Activated CD4-positive, alpha-beta T cell treated with anti-CD3 and anti-CD28 coated beads for 36 hours (primary cell): ENCODE data around the gene SLC39A11. TPM values are rescaled to one million over a fixed set of nuclear protein-coding genes. Genes with fewer than 3 reads are reported as not detected.

Source experiments
- ATAC-seq: fragments of 200-7000 bp; cut with Tn5 transposase; one replicate; pipeline ENCODE4 v1.10.0; 2021; ENCODE audit warnings: mild to moderate bottlenecking, moderate library complexity
- CTCF ChIA-PET: fragments of 350-600 bp; sonication (Branson Sonifier 250); formaldehyde crosslinking; loops from one replicate; lab custom pipeline; 2021; ENCODE audit warnings: antibody characterized with exemption; lab: Charles Lee
- POLR2A ChIA-PET: fragments of 350-600 bp; sonication (Branson Sonifier 250); formaldehyde crosslinking; loops from one replicate; lab custom pipeline; 2021; ENCODE audit warnings: antibody characterized with exemption, inconsistent platforms; lab: Charles Lee
- DNase-seq: peaks from one replicate; pipeline ENCODE4 v3.0.0-alpha.2; 2020
- H3K27ac Mint-ChIP-seq: one replicate; pipeline ENCODE4 v1.8.0; 2021; ENCODE audit warnings: mixed read lengths
- H3K27me3 Mint-ChIP-seq: one replicate; pipeline ENCODE4 v1.8.0; 2021; ENCODE audit warnings: mixed read lengths
- H3K36me3 Mint-ChIP-seq: one replicate; pipeline ENCODE4 v1.8.0; 2021; ENCODE audit warnings: low read depth, mixed read lengths
- H3K4me1 Mint-ChIP-seq: one replicate; pipeline ENCODE4 v1.8.0; 2021; ENCODE audit warnings: mixed read lengths
- H3K4me3 Mint-ChIP-seq: one replicate; pipeline ENCODE4 v1.8.0; 2021; ENCODE audit warnings: mild to moderate bottlenecking, moderate library complexity, mixed read lengths
- H3K9me3 Mint-ChIP-seq: one replicate; pipeline ENCODE4 v1.8.0; 2021; ENCODE audit warnings: low read depth, mixed read lengths
- intact Hi-C, 2 experiments: fragments of 100-400 bp; cut with DNase I in 1 of 2; cut with micrococcal nuclease in 1 of 2; formaldehyde crosslinking; loops; one replicate each; pipeline versions ENCODE4 v1.14.2 to v1.15.1; 2022 to 2024; cut with DNase I, micrococcal nuclease
- total RNA-seq, 2 experiments: library from RNA; stranded (reverse); gene quantifications; one replicate each; pipeline ENCODE4 v1.2.3, GENCODE V29; 2021

Gene SLC39A11
- total RNA-seq, 2 experiments from 2014 or later: 12.5 to 17.2 TPM

GRCh38 chr17:72687886-72688285, 404.6 kb downstream of the SLC39A11 start:
- no peak overlapping the region for H3K4me3 Mint-ChIP-seq
- intact Hi-C loops: no loop called here
- ChIA-PET CTCF (no interaction called here), POLR2A (no interaction called here)
- DNase-seq (no peak), ATAC-seq (no peak)
- H3K4me1 Mint-ChIP-seq: no peaks in the 10 kb centered on the region
- H3K36me3 Mint-ChIP-seq: no peaks in the 10 kb centered on the region
- H3K9me3 Mint-ChIP-seq: no peaks in the 10 kb centered on the region
- no peaks in the 10 kb centered on the region for H3K27me3 Mint-ChIP-seq
- H3K27ac Mint-ChIP-seq: no peak overlapping the region

- no peaks in the 10 kb centered on the region for H3K27me3 Mint-ChIP-seq
- CTCF ChIA-PET: interaction anchor here (0.5 kb wide), 1 partner anchor 1399 kb away, joined by 3 read pairs; no protein-coding TSS in a partner anchor
- H3K9me3 Mint-ChIP-seq: no peaks in the 10 kb centered on the region
- H3K4me1 Mint-ChIP-seq: no peaks in the 10 kb centered on the region
- no peak overlapping the region for H3K27ac Mint-ChIP-seq
- intact Hi-C loops: no loop called here
- H3K4me3 Mint-ChIP-seq: no peak overlapping the region
- peaks cover 4% of the 10 kb centered on the region for H3K36me3 Mint-ChIP-seq
- POLR2A ChIA-PET: no interaction called here
- DNase-seq: no peak
- ATAC-seq: no peak
These were observed 408.0 kb downstream of the SLC39A11 start for GRCh38 chr17:72684405-72685020.

GRCh38 chr17:72683506-72684404, 408.7 kb downstream of the SLC39A11 start:
- CTCF ChIA-PET: interaction anchor here (0.5 kb wide), 1 partner anchor 1400 kb away, joined by 3 read pairs; no protein-coding TSS in a partner anchor
- H3K27me3 Mint-ChIP-seq: no peaks in the 10 kb centered on the region
- no peaks in the 10 kb centered on the region for H3K9me3 Mint-ChIP-seq
- no peak for ATAC-seq
- H3K4me3 Mint-ChIP-seq: no peak overlapping the region
- H3K27ac Mint-ChIP-seq: no peak overlapping the region
- intact Hi-C loops: no loop called here
- no peak for DNase-seq
- H3K36me3 Mint-ChIP-seq: peaks cover 4% of the 10 kb centered on the region
- H3K4me1 Mint-ChIP-seq: no peaks in the 10 kb centered on the region
- POLR2A ChIA-PET: no interaction called here

GRCh38 chr17:72682605-72683004, 409.9 kb downstream of the SLC39A11 start:
- ChIA-PET POLR2A (no interaction called here), CTCF (interaction anchor here (0.6 to 0.7 kb wide), 2 partner anchors 391 to 712 kb away, joined by 3 read pairs; no protein-coding TSS in a partner anchor)
- intact Hi-C loops: no loop called here

GRCh38 chr17:72681844-72682243, 410.6 kb downstream of the SLC39A11 start:
- ChIA-PET CTCF (no interaction called here), POLR2A (no interaction called here)
- ATAC-seq (no peak), DNase-seq (no peak)
- Mint-ChIP-seq H3K4me3 (no peak overlapping the region), H3K36me3 (peaks cover 4% of the 10 kb centered on the region), H3K4me1 (no peaks in the 10 kb centered on the region), H3K9me3 (no peaks in the 10 kb centered on the region), H3K27ac (no peak overlapping the region), H3K27me3 (no peaks in the 10 kb centered on the region)
- intact Hi-C loops: no loop called here

More at GRCh38 chr17:72682605-72683004, 409.9 kb downstream of the SLC39A11 start:
- Mint-ChIP-seq H3K27me3 (no peaks in the 10 kb centered on the region), H3K27ac (no peak overlapping the region), H3K36me3 (peaks cover 4% of the 10 kb centered on the region), H3K4me3 (no peak overlapping the region), H3K4me1 (no peaks in the 10 kb centered on the region), H3K9me3 (no peaks in the 10 kb centered on the region)
- ATAC-seq (no peak), DNase-seq (no peak)

GRCh38 chr17:72677714-72678390, 414.6 kb downstream of the SLC39A11 start:
- intact Hi-C loops: no loop called here
- no peak overlapping the region for H3K27ac Mint-ChIP-seq
- peaks cover 4% of the 10 kb centered on the region for H3K36me3 Mint-ChIP-seq
- no peaks in the 10 kb centered on the region for H3K9me3 Mint-ChIP-seq
- H3K27me3 Mint-ChIP-seq: no peaks in the 10 kb centered on the region
- H3K4me1 Mint-ChIP-seq: no peaks in the 10 kb centered on the region
- DNase-seq (no peak), ATAC-seq (no peak)
- H3K4me3 Mint-ChIP-seq: no peak overlapping the region
- CTCF ChIA-PET: interaction anchor here (0.7 to 1.1 kb wide), 2 partner anchors 692 to 1559 kb away, joined by 3 to 4 read pairs; no protein-coding TSS in a partner anchor
- POLR2A ChIA-PET: no interaction called here

GRCh38 chr17:72677108-72677507, 415.4 kb downstream of the SLC39A11 start:
- intact Hi-C loops: no loop called here
- no peak overlapping the region for H3K4me3 Mint-ChIP-seq
- ChIA-PET POLR2A (no interaction called here), CTCF (no interaction called here)
- H3K27ac Mint-ChIP-seq: no peak overlapping the region
- H3K27me3 Mint-ChIP-seq: no peaks in the 10 kb centered on the region
- no peak for DNase-seq
- no peak for ATAC-seq
- H3K9me3 Mint-ChIP-seq: no peaks in the 10 kb centered on the region
- H3K4me1 Mint-ChIP-seq: no peaks in the 10 kb centered on the region
- H3K36me3 Mint-ChIP-seq: peaks cover 4% of the 10 kb centered on the region

GRCh38 chr17:72672729-72673128, 419.8 kb downstream of the SLC39A11 start:
- ChIA-PET CTCF (no interaction called here), POLR2A (no interaction called here)
- DNase-seq (no peak), ATAC-seq (no peak)
- intact Hi-C loops: no loop called here
- H3K27ac Mint-ChIP-seq: no peak overlapping the region
- no peaks in the 10 kb centered on the region for H3K9me3 Mint-ChIP-seq
- H3K4me1 Mint-ChIP-seq: no peaks in the 10 kb centered on the region
- H3K4me3 Mint-ChIP-seq: no peak overlapping the region
- H3K27me3 Mint-ChIP-seq: no peaks in the 10 kb centered on the region
- H3K36me3 Mint-ChIP-seq: no peaks in the 10 kb centered on the region

- DNase-seq (no peak), ATAC-seq (no peak)
- Mint-ChIP-seq H3K4me3 (no peak overlapping the region), H3K27ac (no peak overlapping the region), H3K36me3 (no peaks in the 10 kb centered on the region), H3K9me3 (no peaks in the 10 kb centered on the region), H3K4me1 (no peaks in the 10 kb centered on the region), H3K27me3 (no peaks in the 10 kb centered on the region)
- POLR2A ChIA-PET: no interaction called here
- intact Hi-C loops: no loop called here
- CTCF ChIA-PET: interaction anchor here (1.1 to 1.5 kb wide), 2 partner anchors 17 to 111 kb away, joined by 3 read pairs; no protein-coding TSS in a partner anchor
These were observed 421.5 kb downstream of the SLC39A11 start for GRCh38 chr17:72671016-72671415.

GRCh38 chr17:72667096-72668063, 425.1 kb downstream of the SLC39A11 start:
- CTCF ChIA-PET: interaction anchor here (1.6 to 2.0 kb wide), 3 partner anchors 13 to 111 kb away, joined by 3 to 9 read pairs (median 7); no protein-coding TSS in a partner anchor

More at GRCh38 chr17:72667096-72668063, 425.1 kb downstream of the SLC39A11 start:
- intact Hi-C loops: no loop called here
- no peak overlapping the region for H3K27ac Mint-ChIP-seq
- POLR2A ChIA-PET: interaction anchor here (0.5 kb wide), 1 partner anchor 15 kb away, joined by 3 read pairs; no protein-coding TSS in a partner anchor
- H3K36me3 Mint-ChIP-seq: no peaks in the 10 kb centered on the region
- H3K4me3 Mint-ChIP-seq: no peak overlapping the region
- no peak for ATAC-seq
- no peaks in the 10 kb centered on the region for H3K27me3 Mint-ChIP-seq
- H3K9me3 Mint-ChIP-seq: no peaks in the 10 kb centered on the region
- no peaks in the 10 kb centered on the region for H3K4me1 Mint-ChIP-seq
- no peak for DNase-seq
